Measurements from ENCODE around the gene WWOX.
"Not testable (repeated sequence)": the region's sequence is repeated elsewhere in the genome, so short reads cannot be mapped to it uniquely, and the experiment has no call there.

Gene WWOX

GRCh38 chr16:78686601-78687000 is 587.1 kb downstream of the WWOX start:
- DNase-seq (ENCODE audit: low read depth in 2 of 2), result no peak

- no peak for DNase-seq (ENCODE audit: low read depth in 2 of 2)
These were observed 589.6 kb downstream of the WWOX start for GRCh38 chr16:78689028-78689427.

GRCh38 chr16:78689536-78689935 is 590.1 kb downstream of the WWOX start:
- no peak for DNase-seq (ENCODE audit: low read depth in 2 of 2)

- DNase-seq (ENCODE audit: low read depth in 2 of 2), result no peak
These were observed 591.1 kb downstream of the WWOX start for GRCh38 chr16:78690510-78690909.

- DNase-seq (ENCODE audit: low read depth in 2 of 2), result not testable (repeated sequence)
These were observed 592.3 kb downstream of the WWOX start for GRCh38 chr16:78691746-78692145.

- DNase-seq (ENCODE audit: low read depth in 2 of 2), result no peak
These were observed 594.0 kb downstream of the WWOX start for GRCh38 chr16:78693496-78693895.

- DNase-seq (ENCODE audit: low read depth in 2 of 2), result no peak
These were observed 595.0 kb downstream of the WWOX start for GRCh38 chr16:78694414-78694813.

GRCh38 chr16:78695391-78695790 is 595.9 kb downstream of the WWOX start:
- no peak for DNase-seq (ENCODE audit: low read depth in 2 of 2)

GRCh38 chr16:78696797-78697196 is 597.3 kb downstream of the WWOX start:
- no peak for DNase-seq (ENCODE audit: low read depth in 2 of 2)

GRCh38 chr16:78697426-78697825 is 598.0 kb downstream of the WWOX start:
- DNase-seq (ENCODE audit: low read depth in 2 of 2), result no peak

GRCh38 chr16:78703936-78704335 is 604.5 kb downstream of the WWOX start:
- DNase-seq (ENCODE audit: low read depth in 2 of 2), result no peak

GRCh38 chr16:78704416-78704815 is 605.0 kb downstream of the WWOX start:
- no peak for DNase-seq (ENCODE audit: low read depth in 2 of 2)

- DNase-seq (ENCODE audit: low read depth in 2 of 2), result no peak
These were observed 606.2 kb downstream of the WWOX start for GRCh38 chr16:78705694-78706093.

- no peak for DNase-seq (ENCODE audit: low read depth in 2 of 2)
These were observed 607.2 kb downstream of the WWOX start for GRCh38 chr16:78706637-78707036.

GRCh38 chr16:78709137-78709884 is 609.9 kb downstream of the WWOX start:
- no peak for DNase-seq (ENCODE audit: low read depth in 2 of 2)

- DNase-seq (ENCODE audit: low read depth in 2 of 2), result no peak
These were observed 615.7 kb downstream of the WWOX start for GRCh38 chr16:78715106-78715505.

GRCh38 chr16:78715673-78716072 is 616.2 kb downstream of the WWOX start:
- no peak for DNase-seq (ENCODE audit: low read depth in 2 of 2)

- no peak for DNase-seq (ENCODE audit: low read depth in 2 of 2)
These were observed 618.7 kb downstream of the WWOX start for GRCh38 chr16:78718141-78718540.

GRCh38 chr16:78720416-78720815 is 621.0 kb downstream of the WWOX start:
- no peak for DNase-seq (ENCODE audit: low read depth in 2 of 2)

- no peak for DNase-seq (ENCODE audit: low read depth in 2 of 2)
These were observed 628.1 kb downstream of the WWOX start for GRCh38 chr16:78727536-78727935.

- DNase-seq (ENCODE audit: low read depth in 2 of 2), result no peak
These were observed 630.2 kb downstream of the WWOX start for GRCh38 chr16:78729687-78730086.

GRCh38 chr16:78731785-78732184 is 632.3 kb downstream of the WWOX start:
- no peak for DNase-seq (ENCODE audit: low read depth in 2 of 2)

GRCh38 chr16:78732696-78733095 is 633.2 kb downstream of the WWOX start:
- no peak for DNase-seq (ENCODE audit: low read depth in 2 of 2)

GRCh38 chr16:78735337-78735736 is 635.9 kb downstream of the WWOX start:
- no peak for DNase-seq (ENCODE audit: low read depth in 2 of 2)
